ENCODE data around the gene ATP1A4. TPM values are rescaled to one million over a fixed set of nuclear protein-coding genes. Genes with fewer than 3 reads are reported as not detected.

Gene ATP1A4
- total RNA-seq, 1 experiment from 2014 or later = not detected

DNA sequence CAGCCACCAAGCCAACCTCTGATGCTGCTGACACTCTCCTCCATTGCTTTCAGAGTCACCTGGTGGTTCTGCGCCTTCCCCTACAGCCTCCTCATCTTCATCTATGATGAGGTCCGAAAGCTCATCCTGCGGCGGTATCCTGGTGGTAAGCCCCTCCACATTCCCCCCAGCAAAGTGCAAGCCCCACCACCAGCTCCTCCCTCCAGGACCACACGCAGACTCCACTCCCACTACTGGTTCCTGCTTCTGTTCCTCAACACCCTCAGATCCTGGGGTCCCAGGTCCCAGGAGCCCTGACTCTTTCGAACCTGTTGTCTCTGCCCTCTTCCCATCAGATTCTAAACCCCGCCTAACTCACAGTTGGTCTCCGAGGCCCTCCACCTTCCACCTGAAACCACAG, 11.6 kb upstream of the ATP1A4 start:
- DNase-seq (ENCODE audit: low read depth) = no peak

DNA sequence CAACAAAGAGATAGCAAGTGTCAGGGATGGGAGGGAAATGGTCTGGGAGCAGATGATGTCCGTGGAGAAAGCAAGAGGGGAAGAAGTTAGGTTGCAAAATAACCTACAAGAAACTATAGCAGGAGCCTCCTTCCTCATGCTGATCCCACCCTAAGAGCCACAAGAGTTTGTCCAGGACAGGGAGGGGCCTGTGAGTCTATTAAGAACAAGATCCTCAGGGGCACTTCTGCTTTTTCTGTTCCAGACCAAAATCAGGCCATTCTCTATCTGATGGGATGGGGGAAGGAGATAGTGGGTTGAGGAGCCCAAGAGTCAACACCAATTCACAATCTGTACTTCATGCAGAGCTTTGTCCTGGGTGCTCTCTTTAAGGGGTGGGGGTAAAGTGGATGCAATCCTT, 7.7 kb upstream of the ATP1A4 start:
- no peak for DNase-seq (ENCODE audit: low read depth)

DNA sequence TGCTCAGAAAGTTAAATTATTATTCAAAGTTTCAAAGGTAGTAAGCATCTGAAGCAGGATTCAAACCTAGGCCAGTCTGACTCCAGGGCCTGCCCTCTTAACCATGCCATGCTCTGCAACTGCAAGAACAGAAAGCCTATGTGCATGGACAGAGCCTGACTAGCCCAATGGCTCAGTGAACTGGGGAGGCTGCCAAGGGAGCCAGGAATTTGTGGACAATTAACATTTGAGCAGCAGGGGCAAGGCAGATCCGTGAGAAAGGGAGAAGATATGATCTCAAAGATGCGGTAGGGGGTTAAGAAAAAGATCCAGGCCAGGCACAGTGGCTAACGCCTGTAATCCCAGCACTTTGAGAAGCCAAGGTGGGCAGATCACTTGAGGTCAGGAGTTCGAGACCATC, 6.5 kb upstream of the ATP1A4 start:
- DNase-seq (ENCODE audit: low read depth) = no peak

DNA sequence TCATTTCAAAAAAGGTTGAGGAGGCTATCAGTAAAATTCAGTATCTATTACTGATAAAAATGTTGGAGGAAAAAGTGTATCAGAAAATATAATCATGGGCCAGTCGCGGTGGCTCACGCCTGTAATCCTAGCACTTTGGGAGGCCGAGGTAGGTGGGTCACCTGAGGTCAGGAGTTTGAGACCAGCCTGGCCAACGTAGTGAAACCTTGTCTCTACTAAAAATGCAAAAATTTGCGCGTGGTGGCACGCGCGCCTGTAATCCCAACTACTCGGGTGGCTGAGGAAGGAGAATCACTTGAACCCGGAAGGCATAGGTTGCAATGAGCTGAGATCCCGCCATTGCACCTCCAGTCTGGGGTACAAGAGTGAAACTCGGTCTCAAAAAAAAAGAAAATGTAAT, 5.3 kb upstream of the ATP1A4 start:
- no peak for DNase-seq (ENCODE audit: low read depth)

DNA sequence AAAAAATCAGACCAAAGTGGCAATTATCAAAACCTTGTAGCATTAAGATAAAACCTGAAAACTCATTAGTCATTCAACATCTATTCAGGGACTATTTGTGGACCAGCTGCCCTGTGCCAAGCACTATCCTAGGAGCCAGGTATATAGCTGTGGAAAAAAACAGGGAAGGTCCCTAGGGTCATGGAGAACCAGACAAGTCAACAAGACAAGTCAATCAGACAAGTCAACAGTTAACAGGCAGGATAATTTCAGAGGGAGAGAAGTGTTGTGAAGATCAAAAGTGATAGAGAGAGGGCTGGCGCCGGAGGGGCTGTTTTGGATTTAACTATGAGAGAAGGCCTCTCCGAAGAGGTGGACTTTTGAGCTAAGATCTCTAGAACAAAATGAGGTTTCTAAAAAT, 3.3 kb upstream of the ATP1A4 start:
- no peak for DNase-seq (ENCODE audit: low read depth)

DNA sequence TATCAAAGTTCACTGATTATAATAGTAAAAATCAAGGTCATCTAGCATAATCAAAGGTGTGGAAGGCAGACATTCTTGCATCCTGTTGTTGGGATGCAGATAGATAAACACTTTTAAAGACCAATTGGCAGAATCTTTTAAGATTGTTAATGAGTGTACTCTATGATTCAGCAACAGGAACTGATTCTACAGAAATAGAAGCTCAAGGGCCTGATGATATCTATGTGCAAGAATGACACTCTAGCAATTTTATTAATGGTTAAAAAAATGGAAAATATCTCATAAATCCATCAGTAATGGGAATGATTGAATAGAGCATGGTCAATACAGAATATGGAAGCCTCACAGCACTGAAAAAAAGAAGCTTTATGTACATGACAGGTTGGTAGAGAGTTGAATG, 2.2 kb upstream of the ATP1A4 start:
- DNase-seq (ENCODE audit: low read depth) = no peak

DNA sequence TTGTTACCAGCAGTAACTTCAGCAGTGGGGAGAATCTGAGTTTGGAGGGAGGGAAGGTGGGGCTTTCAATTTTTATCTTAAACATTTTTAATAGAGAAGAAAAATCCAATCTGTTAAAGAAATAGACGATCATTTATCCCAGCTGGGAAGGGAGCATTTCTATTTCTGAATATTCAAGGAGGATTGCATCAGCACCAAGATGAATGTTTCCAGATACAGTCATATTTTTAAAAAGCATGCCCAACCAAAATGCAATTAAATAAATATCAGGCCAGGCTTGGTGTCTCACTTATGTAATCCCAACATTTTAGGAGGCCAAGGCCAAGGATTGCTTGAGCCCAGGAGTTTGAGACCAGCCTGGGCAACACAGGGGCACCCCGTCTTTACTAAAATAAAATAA, 1.7 kb upstream of the ATP1A4 start:
- DNase-seq (ENCODE audit: low read depth) = no peak

DNA sequence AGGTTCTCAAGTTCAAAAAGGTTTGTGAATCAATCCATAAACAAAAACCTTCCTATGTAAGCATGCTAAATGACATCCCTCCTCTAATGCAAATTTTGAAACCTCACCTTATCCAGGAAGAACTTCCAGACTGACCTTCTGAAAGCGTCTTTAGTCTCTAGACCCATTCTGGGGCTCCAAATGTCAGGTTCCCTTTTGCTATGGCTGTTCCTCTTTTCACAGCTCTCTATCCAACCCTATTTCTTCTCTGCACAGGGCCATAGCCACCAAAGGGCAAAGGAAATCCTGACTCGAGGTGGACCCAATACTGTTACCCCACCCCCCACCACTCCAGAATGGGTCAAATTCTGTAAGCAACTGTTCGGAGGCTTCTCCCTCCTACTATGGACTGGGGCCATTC, 3.4 kb downstream of the ATP1A4 start:
- no peak for DNase-seq (ENCODE audit: low read depth)

DNA sequence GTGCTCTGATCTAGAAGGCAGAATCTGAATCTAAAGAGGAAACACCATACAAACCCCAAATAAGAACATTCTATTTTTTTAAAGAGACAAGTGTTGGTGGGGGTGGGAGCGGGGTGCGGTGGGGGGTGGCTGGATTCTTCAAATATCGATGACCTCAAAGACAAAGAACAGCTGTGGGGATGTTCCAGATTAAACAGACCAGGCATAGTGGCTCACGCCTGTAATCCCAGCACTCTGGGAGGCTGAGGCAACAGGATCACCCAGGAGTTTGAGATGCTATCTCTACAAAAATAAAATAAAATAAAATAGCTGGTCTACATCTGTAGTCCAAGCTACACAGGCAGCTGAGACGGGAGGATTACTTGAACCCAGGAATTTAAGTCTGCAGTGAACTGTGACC, 5.0 kb downstream of the ATP1A4 start:
- DNase-seq (ENCODE audit: low read depth) = no peak

DNA sequence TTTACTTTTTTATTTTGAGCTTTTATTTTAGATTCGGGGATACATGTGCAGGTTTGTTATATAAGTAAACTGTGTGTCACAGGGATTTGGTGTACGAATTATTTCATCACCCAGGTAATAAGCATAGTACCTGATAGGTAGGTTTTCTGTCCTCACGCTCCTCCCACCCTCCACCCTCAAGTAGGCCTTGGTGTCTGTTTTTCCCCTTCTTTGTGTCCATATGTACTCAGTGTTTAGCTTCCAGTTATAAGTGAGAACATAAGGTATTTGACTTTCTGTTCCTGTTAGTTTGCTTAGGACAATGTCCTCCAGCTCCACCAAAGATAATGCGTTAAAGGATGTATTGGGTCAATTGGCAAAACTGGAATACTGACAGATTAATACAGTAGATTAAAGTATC, 5.8 kb downstream of the ATP1A4 start:
- DNase-seq (ENCODE audit: low read depth) = no peak

DNA sequence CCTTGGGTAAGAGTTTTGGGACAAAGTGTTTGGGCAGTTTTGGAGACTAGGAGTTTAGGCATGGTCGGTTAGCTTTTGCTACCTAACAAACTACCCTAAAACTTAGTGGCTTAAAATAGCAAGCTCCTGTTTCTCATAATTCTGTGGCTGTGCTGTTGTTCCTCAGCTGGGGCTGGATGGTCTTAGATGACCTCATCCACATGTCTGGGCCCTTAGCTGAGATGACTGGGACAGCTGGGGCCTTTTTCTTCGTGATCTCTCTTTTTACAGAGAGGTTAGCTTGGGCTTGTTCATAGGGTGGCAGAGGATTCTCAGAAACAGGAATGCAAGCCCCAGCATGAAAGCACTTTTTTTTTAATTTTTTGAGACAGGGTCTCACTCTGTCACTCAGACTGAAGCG, 6.6 kb downstream of the ATP1A4 start:
- no peak for DNase-seq (ENCODE audit: low read depth)

DNA sequence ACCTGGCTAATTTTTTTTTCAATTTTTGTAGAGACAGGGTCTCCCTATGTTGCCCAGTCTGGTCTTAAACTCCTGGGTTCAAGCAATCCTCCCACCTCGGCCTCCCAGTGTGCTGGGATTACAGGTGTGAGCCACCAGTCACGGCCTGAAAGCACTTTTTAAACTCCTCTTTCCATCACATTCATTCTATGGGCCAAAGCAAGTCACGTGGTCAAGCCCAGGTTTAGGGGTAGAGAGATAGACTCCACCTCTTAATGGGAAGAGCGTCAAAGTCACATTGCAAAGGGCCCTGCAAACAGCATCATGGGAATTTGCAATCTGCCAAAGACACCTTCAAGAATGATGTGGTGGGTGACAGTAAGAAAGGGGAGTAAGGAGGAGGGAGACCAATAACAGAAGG, 7.1 kb downstream of the ATP1A4 start:
- DNase-seq (ENCODE audit: low read depth) = no peak

DNA sequence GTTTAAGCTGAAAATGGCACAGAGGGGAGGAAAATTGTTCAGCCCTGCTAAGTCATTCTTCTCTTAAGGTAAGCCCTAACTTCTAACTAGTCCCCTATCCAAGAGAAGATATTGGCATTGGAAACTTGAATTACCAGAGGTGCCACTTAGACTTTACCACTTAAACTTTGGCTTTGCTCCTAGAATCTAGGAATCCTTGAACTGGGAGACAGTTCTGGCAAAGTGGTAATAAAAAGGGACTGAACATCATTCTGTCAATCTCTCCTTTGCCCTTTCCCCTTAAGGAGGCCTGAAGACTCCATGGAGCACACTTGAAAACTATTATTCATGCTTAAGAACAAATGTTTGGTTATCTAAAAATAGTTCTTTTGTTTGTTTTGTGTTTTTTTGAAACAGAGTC, 8.4 kb downstream of the ATP1A4 start:
- no peak for DNase-seq (ENCODE audit: low read depth)

DNA sequence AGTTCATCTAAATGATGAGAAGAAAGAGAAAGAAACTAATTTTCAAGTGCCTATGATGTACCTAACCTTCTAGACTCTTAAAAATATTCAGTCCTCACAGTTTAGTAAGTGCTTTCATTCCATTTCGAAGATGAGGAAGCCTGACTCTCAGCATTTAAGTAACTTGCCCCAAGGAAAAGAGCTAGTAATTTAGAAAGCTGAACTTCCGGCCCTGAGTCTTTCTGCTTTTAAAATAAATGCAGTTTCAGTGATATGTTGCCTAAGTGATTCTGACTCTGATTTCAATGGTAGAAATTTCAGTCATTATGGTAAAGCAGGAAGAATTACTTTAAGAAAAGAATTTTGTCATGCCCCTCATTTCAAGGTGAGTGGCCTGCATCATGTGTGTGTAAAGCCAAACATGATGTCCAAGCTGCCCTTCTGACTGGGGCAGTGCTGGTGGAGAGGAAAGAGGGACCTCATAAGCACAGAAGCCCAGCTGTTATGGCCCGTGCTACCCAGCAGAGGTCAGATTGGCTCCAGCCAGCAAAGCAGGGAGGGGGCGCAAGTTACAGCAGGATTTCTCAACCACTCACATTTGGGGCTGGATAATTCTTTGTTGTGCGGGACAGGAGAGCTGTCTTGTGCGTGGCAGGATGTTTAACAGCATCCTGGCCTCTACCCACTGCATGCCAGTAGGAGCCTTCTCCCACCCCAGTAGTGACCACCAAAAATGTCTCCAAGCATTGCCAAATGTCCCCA, 10.7 kb downstream of the ATP1A4 start:
- peak; percentile 23 for DNase-seq (ENCODE audit: low read depth)

DNA sequence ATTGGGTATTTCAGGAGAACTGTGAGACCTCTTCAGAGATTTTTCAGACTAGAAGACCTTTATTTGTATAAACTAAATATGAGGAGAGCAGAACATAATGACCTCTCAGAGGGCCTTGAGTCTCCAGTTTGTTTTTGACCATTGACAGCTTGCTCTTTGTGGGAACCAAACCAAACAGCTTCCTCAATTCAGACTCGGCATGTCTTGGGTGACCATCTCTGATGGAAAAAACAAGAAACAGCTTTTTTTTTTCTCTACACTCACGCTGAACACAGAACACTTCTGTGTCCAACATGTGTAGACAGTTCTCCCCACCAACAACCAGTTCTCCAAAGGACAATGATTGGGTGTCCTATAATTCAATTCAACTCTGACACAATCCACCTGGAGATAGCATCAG, 11.5 kb downstream of the ATP1A4 start:
- no peak for DNase-seq (ENCODE audit: low read depth)

DNA sequence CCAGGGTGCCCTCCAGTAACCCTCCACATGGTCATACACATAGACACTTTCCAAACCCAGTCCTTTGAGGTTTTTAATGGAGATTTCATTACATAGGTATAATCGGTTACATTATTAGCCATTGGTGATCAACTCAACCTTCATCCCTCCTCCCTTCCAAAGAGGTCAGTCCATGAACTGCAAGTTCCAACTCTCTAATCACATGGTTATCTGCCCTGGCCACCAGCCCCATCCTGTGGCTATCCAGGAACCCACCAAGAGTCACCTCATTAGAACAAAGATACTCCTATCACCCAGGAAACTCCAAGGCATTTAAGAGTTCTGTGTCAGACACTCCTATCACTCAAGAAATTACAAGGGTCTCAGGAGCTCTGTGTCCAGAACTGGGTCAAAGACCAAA, 12.2 kb downstream of the ATP1A4 start:
- no peak for DNase-seq (ENCODE audit: low read depth)

DNA sequence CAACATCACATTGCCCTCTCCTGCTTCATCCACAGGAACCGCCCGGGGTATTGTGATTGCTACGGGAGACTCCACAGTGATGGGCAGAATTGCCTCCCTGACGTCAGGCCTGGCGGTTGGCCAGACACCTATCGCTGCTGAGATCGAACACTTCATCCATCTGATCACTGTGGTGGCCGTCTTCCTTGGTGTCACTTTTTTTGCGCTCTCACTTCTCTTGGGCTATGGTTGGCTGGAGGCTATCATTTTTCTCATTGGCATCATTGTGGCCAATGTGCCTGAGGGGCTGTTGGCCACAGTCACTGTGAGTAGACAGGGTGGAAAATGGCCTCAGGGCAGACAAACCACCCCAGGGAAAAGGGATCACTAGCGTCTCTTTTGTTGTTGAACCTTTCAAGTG, 12.7 kb downstream of the ATP1A4 start:
- DNase-seq (ENCODE audit: low read depth) = no peak

DNA sequence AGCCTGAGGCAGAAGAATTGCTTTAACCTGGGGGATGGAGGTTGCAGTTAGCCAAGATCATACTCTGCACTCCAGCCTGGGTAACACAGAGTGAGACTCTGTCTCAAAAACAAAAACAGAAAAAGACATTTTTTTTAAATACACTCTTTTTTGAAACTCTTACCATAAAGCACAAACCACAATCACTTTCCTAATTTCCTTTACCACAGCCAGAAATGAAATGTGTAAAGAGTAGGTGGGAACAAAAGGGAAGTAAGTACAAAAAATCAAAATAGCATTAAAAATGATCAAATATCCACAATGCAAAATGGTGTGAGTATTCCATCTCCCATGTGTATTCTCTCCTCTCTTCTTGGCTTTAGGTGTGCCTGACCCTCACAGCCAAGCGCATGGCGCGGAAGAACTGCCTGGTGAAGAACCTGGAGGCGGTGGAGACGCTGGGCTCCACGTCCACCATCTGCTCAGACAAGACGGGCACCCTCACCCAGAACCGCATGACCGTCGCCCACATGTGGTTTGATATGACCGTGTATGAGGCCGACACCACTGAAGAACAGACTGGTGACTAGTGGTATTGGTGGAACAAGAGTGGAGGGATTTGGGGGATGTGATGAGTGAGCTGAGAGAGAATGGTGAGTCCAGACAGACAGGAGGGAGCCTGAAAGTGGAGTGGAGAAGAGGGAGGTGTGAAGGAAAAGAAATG, 14.9 kb downstream of the ATP1A4 start:
- DNase-seq (ENCODE audit: low read depth) = no peak

DNA sequence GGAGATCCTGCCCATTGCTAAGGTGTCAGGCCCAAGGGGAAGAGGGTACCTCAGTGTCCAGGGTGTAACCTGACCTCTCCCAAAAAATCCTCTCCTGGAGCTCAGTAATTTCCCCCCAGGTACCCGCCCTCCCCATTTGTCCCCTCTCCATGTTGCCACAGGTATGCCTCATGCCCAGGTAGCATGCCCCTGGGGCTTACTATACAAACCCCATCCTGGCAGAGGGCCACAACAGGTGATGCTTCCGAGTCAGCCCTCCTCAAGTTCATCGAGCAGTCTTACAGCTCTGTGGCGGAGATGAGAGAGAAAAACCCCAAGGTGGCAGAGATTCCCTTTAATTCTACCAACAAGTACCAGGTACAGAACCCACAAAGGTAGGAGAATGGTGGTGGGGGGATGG, 15.7 kb downstream of the ATP1A4 start:
- DNase-seq (ENCODE audit: low read depth) = no peak

DNA sequence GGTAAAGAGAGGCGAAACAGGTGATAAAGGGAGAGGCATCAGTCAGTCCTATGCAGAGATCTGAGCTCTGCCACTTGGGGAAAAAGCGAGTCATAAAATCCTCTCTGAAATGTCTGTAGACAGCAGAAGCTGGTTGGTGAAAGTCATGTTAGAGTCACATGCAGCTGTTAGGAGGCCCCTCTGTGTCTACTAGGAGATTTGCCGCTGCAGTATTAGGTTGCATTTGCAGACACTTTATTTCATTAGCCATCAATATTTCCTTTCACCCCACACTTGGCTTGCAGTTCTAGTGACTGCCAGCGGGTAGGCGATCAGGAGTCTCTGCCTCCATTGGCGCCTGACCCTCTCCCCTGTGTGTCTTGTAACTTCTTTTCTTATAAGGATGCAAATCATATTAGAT, 16.2 kb downstream of the ATP1A4 start:
- DNase-seq (ENCODE audit: low read depth) = peak; percentile 27

DNA sequence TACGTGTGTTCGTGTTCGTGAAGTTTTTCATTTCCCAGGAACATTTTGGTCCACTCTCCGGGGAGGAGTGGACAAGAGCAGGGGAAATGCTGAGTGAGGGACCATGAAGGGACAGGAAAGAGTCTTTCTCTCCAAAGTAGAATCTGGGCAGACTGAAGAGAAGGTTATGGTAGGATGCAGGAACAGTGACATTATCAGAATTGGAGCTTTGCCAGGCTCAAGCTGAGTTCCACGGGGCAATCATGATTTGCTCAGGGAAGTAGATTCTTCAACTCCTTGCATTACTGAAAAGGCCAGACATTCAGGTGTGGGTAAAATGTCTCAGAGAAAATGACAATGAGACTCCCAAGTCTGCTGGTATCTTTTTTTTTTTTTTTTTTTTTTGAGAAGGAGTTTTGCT, 16.6 kb downstream of the ATP1A4 start:
- no peak for DNase-seq (ENCODE audit: low read depth)

DNA sequence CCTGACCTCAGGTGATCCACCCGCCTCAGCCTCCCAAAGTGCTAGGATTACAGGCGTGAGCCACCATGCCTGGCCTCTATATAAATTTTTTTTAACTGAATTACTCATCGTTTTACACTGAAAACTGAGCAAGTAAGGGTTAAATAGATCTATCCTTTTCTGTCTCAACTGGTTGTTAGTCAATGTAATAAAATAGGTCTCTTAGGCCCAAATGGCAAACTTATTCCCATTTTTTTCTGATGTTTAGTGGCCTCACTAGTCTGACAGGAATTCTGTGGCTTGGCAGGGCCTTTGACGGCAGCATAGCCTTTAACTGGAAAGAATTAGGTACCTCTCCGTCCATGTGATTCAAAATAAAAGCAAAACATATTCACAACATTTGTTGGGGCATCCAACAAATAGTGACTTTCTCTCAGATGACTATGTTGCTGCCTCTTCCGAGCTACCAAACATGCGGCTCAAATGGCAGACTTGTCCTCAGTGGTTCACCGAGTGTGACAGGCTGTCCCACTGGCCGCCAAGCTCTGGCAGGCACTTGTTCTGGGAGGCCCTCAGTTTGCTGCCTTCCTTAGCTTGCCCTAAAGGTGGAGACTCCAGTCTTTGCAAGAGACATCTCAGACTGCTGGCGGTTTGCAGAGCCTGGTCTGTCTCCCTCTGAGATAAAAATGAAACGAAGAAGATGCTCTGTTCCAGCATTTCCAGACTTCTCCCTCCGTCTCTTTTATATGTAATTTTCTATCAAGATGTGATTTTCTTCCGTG, 17.4 kb downstream of the ATP1A4 start:
- no peak for DNase-seq (ENCODE audit: low read depth)

All from HT1080 (cell line).